Measurements from ENCODE around the gene TRAPPC14.

The TRAPPC14 gene

GRCh38 chr7:100124301-100125230 lies 34.0 kb downstream of the TRAPPC14 start:
- DNase-seq, result no peak

GRCh38 chr7:100122568-100122967 lies 36.0 kb downstream of the TRAPPC14 start:
- no peak for DNase-seq

- no peak for DNase-seq
Observed at GRCh38 chr7:100122067-100122466, 36.5 kb downstream of the TRAPPC14 start.

GRCh38 chr7:100120733-100121036 lies 37.8 kb downstream of the TRAPPC14 start:
- DNase-seq, result no peak

GRCh38 chr7:100119970-100120732 lies 38.4 kb downstream of the TRAPPC14 start:
- peak; percentile 49 for DNase-seq

- peak; percentile 95 for DNase-seq
Observed at GRCh38 chr7:100119072-100119969, 39.2 kb downstream of the TRAPPC14 start, which contains the start of the genes CNPY4 and TAF6. TSS of gene CNPY4 (plus strand) at chr7:100119634. CDS start at chr7:100119745, 111 bp downstream. TSS of gene TAF6 (minus strand) at chr7:100119358. CDS start at chr7:100114209, 5,149 bp downstream.

GRCh38 chr7:100118388-100119071 lies 40.0 kb downstream of the TRAPPC14 start:
- DNase-seq, result no peak

GRCh38 chr7:100115026-100115425 lies 43.5 kb downstream of the TRAPPC14 start:
- no peak for DNase-seq

- DNase-seq, result no peak
Observed at GRCh38 chr7:100111914-100112313, 46.6 kb downstream of the TRAPPC14 start.

- no peak for DNase-seq
Observed at GRCh38 chr7:100111156-100111555, 47.4 kb downstream of the TRAPPC14 start.

- no peak for DNase-seq
Observed at GRCh38 chr7:100109521-100110163, 48.9 kb downstream of the TRAPPC14 start.

GRCh38 chr7:100107890-100108289 lies 50.6 kb downstream of the TRAPPC14 start:
- no peak for DNase-seq

- no peak for DNase-seq
Observed at GRCh38 chr7:100107125-100107737, 51.3 kb downstream of the TRAPPC14 start.

GRCh38 chr7:100106633-100107032 lies 51.9 kb downstream of the TRAPPC14 start:
- DNase-seq, result no peak

GRCh38 chr7:100105534-100105933 lies 53.0 kb downstream of the TRAPPC14 start:
- DNase-seq, result no peak

Measured in NCI-H146 (cell line).